Occipital lobe (tissue), 2 donors: Measurements from ENCODE around the gene ANP32D. TPM values are rescaled to one million over a fixed set of nuclear protein-coding genes. Genes with fewer than 3 reads are reported as not detected.
"Not testable (repeated sequence)": the region's sequence is repeated elsewhere in the genome, so short reads cannot be mapped to it uniquely, and the experiment has no call there.

Experiments used
- DNase-seq: peaks from one replicate; lab custom pipeline; 2025; lab: John Stamatoyannopoulos, UW
- total RNA-seq: library from RNA; depleted of rRNA; stranded (reverse); fragments of >200 nt; gene quantifications from one replicate; pipeline ENCODE4 v1.2.3, GENCODE V29; 2014

ANP32D gene
- total RNA-seq, 1 donor from 2014 or later: 0.31 TPM

- not testable (repeated sequence) for DNase-seq
Observed at GRCh38 chr12:48500281-48500680, 27.9 kb downstream of the ANP32D start.

- DNase-seq: not testable (repeated sequence)
Observed at GRCh38 chr12:48506836-48507235, 34.5 kb downstream of the ANP32D start.

GRCh38 chr12:48508987-48509386 lies 36.6 kb downstream of the ANP32D start:
- DNase-seq: no peak

- DNase-seq: no peak
Observed at GRCh38 chr12:48510111-48510510, 37.8 kb downstream of the ANP32D start.

GRCh38 chr12:48512855-48513254 lies 40.5 kb downstream of the ANP32D start:
- DNase-seq: no peak

GRCh38 chr12:48514728-48515127 lies 42.4 kb downstream of the ANP32D start:
- DNase-seq: no peak

- not testable (repeated sequence) for DNase-seq
Observed at GRCh38 chr12:48520381-48520780, 48.0 kb downstream of the ANP32D start.

Other genes with a start within 250 kb of the ANP32D start
- gene ZNF641, start 121.6 kb upstream of the ANP32D start, total RNA-seq: 50.5 TPM
- gene C12orf54, start 9.9 kb downstream of the ANP32D start, total RNA-seq: not detected
- gene OR8S1, start 53.1 kb downstream of the ANP32D start, total RNA-seq: not detected
- 0.47 TPM for gene LALBA, start 97.5 kb downstream of the ANP32D start, total RNA-seq
- 58.6 TPM for gene KANSL2, start 209.7 kb downstream of the ANP32D start, total RNA-seq
- 44.0 TPM for gene CCNT1, start 244.1 kb downstream of the ANP32D start, total RNA-seq